ENCODE measurements around the gene ISG15. TPM values are rescaled to one million over a fixed set of nuclear protein-coding genes. Genes with fewer than 3 reads are reported as not detected.

The ISG15 gene
- total RNA-seq, 2 donors from 2014 or later: 46.6 to 48.4 TPM

DNA sequence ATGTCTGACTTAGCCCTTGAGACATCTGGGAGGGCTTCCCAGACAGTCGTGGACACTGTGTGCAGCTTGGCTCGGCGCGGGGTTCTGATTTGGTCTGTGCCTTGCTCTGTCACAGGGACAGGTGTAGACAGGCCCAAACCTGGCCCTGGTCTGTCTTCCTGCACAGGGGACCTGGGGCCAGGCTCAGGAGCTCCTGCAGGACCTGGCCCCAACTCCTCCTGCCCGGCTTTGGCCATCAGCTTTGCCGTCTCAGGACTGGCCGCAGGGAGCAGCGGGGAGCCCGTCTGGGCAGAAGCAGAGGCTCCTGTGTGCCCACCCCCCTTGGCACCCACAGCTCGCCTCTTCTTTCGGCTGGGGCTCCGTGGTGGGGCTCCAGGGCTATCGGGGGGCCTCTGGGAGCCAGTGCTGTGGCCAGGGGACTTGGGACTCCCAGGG, 33.1 kb upstream of the ISG15 start:
- TF ChIP-seq CTCF (conservative IDR thresholded peaks at IDR 0.05): no peak
- no peak overlapping the region for H3K9ac ChIP-seq (ENCODE audit: extremely low read depth, low read length, poor library complexity, severe bottlenecking)

DNA sequence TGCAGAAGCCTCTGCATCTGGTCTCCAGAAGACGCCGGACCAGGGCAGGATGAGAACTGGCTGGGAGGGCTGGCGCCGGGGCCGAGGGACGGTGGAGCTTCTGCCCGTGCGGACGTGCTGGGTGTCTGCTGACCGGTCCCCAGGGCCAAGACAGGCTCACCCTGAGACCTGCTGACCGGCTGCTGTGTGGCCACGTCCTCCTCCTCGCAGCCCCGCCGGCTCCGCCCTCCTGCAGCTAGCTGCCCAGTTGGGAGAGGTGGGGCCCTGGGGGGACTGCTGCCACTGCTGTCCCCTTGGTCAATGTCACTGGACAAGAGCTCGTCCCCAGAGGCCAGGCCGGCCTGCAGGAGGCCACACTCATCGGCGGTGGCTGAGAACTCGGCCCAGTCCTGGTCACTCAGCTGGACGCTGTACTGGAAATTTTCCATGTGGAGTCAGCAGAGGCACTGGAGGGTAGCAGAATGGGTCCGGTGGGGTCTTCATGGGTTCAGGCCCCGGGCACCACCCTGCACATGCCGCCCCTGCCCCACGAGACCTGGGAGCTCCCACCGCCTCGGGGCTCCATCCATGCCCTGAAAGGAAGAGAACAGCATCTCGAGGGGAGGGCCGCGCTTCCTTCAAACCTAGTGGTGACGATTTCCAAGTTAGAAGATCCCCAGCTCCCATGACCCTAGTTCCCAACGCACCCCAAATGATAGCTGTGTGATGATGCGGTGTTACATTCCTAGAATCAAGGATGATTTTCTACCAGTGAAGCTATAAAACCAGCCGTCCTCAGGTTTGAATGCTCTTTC, 32.5 kb upstream of the ISG15 start:
- H3K4me3 Mint-ChIP-seq: no peak overlapping the region
- Histone ChIP-seq H3K36me3 (ENCODE audit: control insufficient read depth, insufficient read depth, low read length) (no peaks in the 10 kb centered on the region), H3K9me3 (ENCODE audit: control insufficient read depth, low read length) (no peaks in the 10 kb centered on the region), H3K27ac (ENCODE audit: low read depth, low read length) (no peak overlapping the region), H3K9ac (ENCODE audit: extremely low read depth, low read length, poor library complexity, severe bottlenecking) (no peak overlapping the region), H3K4me1 (ENCODE audit: control insufficient read depth, insufficient read depth, low read length) (no peaks in the 10 kb centered on the region), H3K4me3 (ENCODE audit: low read length) (no peak overlapping the region), H3K27me3 (ENCODE audit: control insufficient read depth, insufficient read depth, low read length, poor library complexity, severe bottlenecking) (peaks cover 31% of the 10 kb centered on the region)
- H3K36me3 Mint-ChIP-seq (ENCODE audit: low read depth): peaks cover 3% of the 10 kb centered on the region
- WGBS, 2 experiments (ENCODE audit: insufficient coverage in 1 of 2, insufficient read length in 1 of 2): 88 to 90% methylated on average over 27 to 35 of the region's 35 CpGs
- TF ChIP-seq CTCF (conservative IDR thresholded peaks at IDR 0.05): no peak
- H3K4me1 Mint-ChIP-seq: no peaks in the 10 kb centered on the region
- no peak for DNase-seq
- H3K27ac Mint-ChIP-seq: no peak overlapping the region
- H3K9me3 Mint-ChIP-seq: peaks cover 5% of the 10 kb centered on the region
- H3K27me3 Mint-ChIP-seq (ENCODE audit: insufficient read depth): peaks cover 47% of the 10 kb centered on the region

More for the DNA sequence above, 33.1 kb upstream of the ISG15 start:
- Histone ChIP-seq H3K9me3 (ENCODE audit: control insufficient read depth, low read length) (no peaks in the 10 kb centered on the region), H3K27ac (ENCODE audit: low read depth, low read length) (no peak overlapping the region), H3K27me3 (ENCODE audit: control insufficient read depth, insufficient read depth, low read length, poor library complexity, severe bottlenecking) (peaks cover 31% of the 10 kb centered on the region), H3K36me3 (ENCODE audit: control insufficient read depth, insufficient read depth, low read length) (no peaks in the 10 kb centered on the region), H3K4me1 (ENCODE audit: control insufficient read depth, insufficient read depth, low read length) (no peaks in the 10 kb centered on the region), H3K4me3 (ENCODE audit: low read length) (no peak overlapping the region)
- H3K9me3 Mint-ChIP-seq: peaks cover 5% of the 10 kb centered on the region
- DNase-seq: no peak
- no peak overlapping the region for H3K4me3 Mint-ChIP-seq
- H3K27me3 Mint-ChIP-seq (ENCODE audit: insufficient read depth): peaks cover 44% of the 10 kb centered on the region
- WGBS, 2 experiments (ENCODE audit: insufficient coverage in 1 of 2, insufficient read length in 1 of 2): 89% methylated on average over 13 of the region's 13 CpGs; no CpG with 5 or more reads in 1 of the 2 experiments
- no peaks in the 10 kb centered on the region for H3K4me1 Mint-ChIP-seq
- H3K27ac Mint-ChIP-seq: no peak overlapping the region
- peaks cover 3% of the 10 kb centered on the region for H3K36me3 Mint-ChIP-seq (ENCODE audit: low read depth)

DNA sequence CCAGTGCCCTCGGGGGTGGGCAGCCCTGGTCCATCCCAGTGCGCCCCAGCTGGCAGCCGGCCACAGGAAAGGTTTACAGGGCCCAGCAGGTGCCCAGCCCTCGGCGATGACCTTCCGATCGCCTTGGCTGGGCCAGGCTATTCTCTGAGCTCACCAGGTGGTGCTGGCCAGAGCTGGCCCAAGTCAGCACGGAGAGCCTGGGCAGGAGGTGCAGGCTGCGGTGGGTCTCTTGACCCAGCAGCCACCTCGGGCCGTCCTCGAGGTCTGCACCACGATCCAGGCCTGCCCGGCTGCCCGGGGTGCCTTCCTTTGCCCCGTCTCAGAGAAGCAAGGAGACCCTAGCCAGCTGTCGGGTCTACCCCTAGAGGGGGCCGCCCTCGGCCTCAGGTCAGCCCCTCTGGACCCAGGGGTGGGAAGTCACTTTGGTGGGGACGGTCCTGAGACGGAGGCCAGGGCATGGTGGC, 31.8 kb upstream of the ISG15 start:
- no peaks in the 10 kb centered on the region for H3K4me1 Mint-ChIP-seq
- no peak for TF ChIP-seq CTCF (conservative IDR thresholded peaks at IDR 0.05)
- no peaks in the 10 kb centered on the region for H3K36me3 ChIP-seq (ENCODE audit: control insufficient read depth, insufficient read depth, low read length)
- H3K4me1 ChIP-seq (ENCODE audit: control insufficient read depth, insufficient read depth, low read length): no peaks in the 10 kb centered on the region
- H3K4me3 ChIP-seq (ENCODE audit: low read length): no peak overlapping the region
- WGBS, 2 experiments (ENCODE audit: insufficient coverage in 1 of 2, insufficient read length in 1 of 2): 81% methylated on average over 16 to 21 of the region's 21 CpGs
- DNase-seq: no peak
- H3K27ac ChIP-seq (ENCODE audit: low read depth, low read length): no peak overlapping the region
- no peak overlapping the region for H3K27ac Mint-ChIP-seq
- H3K9me3 ChIP-seq (ENCODE audit: control insufficient read depth, low read length): no peaks in the 10 kb centered on the region
- peaks cover 3% of the 10 kb centered on the region for H3K36me3 Mint-ChIP-seq (ENCODE audit: low read depth)
- H3K9me3 Mint-ChIP-seq: peaks cover 5% of the 10 kb centered on the region
- peaks cover 37% of the 10 kb centered on the region for H3K27me3 ChIP-seq (ENCODE audit: control insufficient read depth, insufficient read depth, low read length, poor library complexity, severe bottlenecking)
- peaks cover 52% of the 10 kb centered on the region for H3K27me3 Mint-ChIP-seq (ENCODE audit: insufficient read depth)
- H3K9ac ChIP-seq (ENCODE audit: extremely low read depth, low read length, poor library complexity, severe bottlenecking): no peak overlapping the region
- H3K4me3 Mint-ChIP-seq: no peak overlapping the region

Measured in endodermal cell (in vitro differentiated cells).